NCI-H2107 treated with DMSO at 0.1 percent for 48 hours (cell line): ENCODE measurements around the gene DNAJC5.

Source experiments
- DNase-seq: peaks from one replicate; lab custom pipeline; 2025; ENCODE audit not compliant: unreplicated experiment; lab: John Stamatoyannopoulos, UW

The DNAJC5 gene

DNA sequence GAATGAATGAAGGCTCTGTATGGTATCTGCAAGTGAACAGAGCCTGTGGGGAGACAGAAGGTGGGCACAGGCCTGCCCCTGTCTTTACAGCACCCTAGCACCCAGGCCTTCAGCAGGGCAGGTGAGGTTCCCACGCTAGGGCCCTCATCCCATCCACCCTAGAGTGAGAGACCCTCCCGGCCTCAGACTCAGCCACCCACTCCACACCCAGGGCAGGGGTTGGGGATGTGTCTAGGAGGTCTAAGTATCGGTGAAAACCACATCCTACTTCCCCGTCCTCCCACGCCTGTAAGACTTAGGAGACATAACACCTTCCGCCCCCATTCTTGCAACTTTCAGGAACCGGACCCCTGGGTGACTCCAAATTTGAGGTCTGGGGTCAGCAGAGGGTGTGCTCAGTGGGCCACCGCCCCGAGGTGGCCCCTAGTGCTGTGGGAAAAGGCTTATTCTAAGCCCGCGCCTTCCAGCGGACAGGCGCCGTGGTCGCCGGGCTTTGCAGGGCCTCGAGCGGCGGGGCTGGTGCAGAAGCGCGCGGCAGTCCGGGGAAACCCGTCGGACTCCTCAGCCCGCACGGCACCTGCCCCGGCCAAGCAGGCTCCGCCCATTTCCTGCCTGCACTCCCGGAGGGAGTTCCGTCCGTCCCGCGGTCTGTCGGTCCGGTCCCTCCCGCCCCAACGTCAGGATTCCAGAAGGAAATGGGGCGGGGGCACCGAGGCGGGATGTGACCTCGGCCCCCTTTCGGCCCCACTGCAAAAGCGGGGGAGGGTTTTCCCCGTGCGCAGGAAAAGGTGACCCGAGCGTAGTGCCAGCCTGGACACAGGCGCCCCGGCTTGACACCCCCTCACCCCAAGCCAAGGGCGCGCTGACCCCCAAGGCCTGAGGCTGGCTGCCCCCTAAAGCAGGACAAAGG is 83.6 kb downstream of the DNAJC5 start:
- no peak for DNase-seq

DNA sequence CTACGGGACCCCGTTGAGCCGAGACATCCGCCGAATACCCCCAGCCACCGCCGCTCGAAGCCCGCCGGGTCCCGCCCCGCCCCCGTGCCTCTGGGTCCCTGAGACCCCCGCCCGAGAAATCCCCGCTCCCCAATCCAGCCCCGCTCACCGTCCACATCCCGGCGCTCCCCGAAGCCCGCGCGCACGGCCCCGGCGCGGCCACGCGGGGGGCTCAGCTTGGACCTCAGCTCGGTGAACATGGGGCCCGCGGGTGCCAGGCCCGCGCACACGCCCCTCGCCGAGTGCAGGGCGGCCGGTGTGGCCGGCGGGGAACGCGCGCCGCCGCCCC is 84.3 kb downstream of the DNAJC5 start:
- DNase-seq = no peak

DNA sequence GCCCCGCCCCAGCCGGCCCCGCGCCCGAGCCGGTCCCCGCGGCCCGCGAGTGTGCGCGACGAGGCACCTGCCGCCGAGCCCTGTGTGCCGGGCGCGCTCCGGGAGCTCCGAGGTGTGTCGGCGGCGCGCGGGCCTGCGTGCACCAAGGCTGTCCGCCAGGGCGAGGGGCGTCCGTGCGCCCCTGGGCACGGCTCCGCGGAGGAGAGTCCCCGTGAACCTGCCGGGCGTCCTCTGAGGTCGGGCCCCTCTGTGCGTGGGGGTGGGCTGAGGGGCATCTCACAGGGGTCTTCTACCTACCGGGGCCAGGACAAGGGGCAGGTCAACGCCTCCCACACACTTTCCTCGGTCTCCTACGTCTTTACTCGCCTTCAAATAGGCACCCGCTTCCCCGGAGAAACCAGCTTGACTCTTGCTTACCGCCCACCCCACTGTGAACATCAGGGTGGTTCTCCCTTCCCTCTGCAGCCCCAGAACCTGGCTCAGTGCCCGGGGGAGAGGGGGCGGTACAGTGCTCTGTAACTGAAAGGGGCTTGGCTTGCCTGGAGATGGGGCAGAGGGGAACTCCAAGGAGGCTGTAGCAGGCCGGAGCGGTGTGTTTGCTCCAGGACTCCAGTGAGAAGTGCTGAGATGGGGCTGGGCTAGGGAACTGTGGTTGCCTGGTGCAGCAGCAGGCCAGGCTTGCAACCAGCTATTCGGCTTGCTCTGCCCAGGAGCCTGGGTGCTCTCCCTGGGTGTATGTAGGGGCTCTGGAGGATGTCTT is 84.8 kb downstream of the DNAJC5 start, which contains the start of gene SAMD10:
TSS of gene SAMD10 (minus strand) at position 86 of the 760 bp plus-strand sequence. CDS start 175 bp downstream, outside the sequence.
- peak; percentile 37 for DNase-seq

DNA sequence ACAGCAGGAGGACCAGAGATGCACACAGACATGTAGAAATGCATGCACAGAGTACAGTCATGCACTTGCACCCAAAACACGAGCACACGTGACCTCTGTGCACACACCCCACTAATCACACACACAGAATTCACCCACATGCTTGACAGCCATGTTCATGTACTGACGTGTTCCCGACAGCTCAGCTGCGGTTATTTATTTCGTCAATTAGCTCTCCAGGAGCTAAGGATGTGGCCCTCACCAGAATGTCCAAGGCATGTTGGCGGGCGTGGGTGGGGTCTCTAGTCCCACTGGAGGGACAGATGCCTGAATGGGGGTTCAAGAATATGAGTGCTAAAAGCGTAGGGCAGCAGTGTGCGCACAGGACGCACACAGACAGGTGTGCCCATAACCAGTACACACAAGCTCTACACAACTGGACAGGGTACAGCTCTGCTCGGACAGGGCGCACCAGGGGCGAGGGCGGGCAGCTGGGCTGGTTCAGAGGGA is 85.4 kb downstream of the DNAJC5 start:
- DNase-seq = no peak

DNA sequence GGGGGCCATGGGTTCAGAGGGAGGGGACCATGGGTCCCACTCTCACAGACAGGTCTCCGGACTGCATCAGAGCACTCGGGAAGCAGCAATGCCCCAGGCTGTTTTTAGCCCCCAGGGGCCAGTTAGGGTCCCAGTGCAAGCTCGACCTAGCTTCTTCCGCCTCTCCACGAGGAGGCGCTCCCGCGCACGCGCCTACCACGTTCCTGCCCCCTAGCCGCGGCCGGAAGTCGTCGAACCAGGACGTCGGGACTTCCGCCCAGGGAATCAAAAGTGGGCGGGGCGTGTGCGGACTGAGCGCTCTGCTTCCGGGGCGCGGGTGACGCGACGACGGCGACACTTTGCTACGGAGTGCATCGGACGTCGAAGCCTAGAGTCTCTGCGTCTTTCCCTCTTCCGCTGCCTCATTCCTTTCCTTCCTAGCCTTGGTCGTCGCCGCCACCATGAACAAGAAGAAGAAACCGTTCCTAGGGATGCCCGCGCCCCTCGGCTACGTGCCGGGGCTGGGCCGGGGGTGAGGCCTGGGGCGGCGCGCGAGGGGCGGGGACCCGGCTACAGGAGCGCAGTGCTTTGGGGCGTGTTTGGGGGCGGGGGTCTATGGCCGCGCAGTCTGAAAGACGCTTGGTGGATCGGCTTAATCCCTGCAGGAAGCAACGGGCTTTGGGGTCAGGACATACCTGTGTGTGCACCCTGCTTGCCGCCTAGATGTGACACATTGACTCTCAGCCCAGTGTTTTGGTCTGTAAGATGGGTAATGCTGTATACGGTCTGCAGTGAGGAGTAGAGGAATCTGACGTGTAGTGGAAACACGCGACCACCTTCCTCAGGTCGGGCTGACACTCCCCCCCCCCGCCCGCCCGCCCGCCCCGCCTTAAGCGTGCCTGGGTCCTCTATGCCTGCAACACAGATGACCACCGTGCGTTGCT is 86.1 kb downstream of the DNAJC5 start, which contains the start of gene PRPF6:
TSS of gene PRPF6 (plus strand) at position 327 of the 923 bp plus-strand sequence. CDS start at position 441, 114 bp downstream.
- peak; percentile 89 for DNase-seq

DNA sequence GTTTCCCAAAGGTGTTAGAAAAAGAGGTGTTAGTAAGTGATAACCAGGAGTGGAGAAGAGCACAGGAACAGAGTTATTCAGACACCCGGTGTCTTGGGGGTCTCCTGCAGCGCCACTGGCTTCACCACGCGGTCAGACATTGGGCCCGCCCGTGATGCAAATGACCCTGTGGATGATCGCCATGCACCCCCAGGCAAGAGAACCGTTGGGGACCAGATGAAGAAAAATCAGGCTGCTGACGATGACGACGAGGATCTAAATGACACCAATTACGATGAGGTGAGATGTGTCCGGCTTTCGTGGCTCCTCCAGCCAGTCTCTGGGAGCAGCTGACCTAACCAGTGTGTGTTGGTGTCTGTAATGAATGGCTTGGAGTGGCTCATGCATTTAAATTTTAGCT is 88.0 kb downstream of the DNAJC5 start:
- DNase-seq = no peak
